Small intestine (tissue), 7 donors: ENCODE data around the gene PAX1. TPM values are rescaled to one million over a fixed set of nuclear protein-coding genes. Genes with fewer than 3 reads are reported as not detected.

Experiments used
- DNase-seq, 2 donors: peaks; one replicate each; pipeline versions ENCODE4 v3.0.0 to v3.0.0-alpha.2; 2013
- FAIRE-seq: peaks from 2 replicates; lab custom pipeline; 2012; peaks lifted over from hg19 to GRCh38; lab: Jason Lieb, UNC
- H3K27ac ChIP-seq, 3 donors: one replicate each; pipeline ENCODE4 v1.5.1; 2013; ENCODE audit warnings: low read length in 2 of 3, mild to moderate bottlenecking in 2 of 3, control low read depth in 1 of 3, inconsistent platforms in 1 of 3, low read depth in 1 of 3, moderate library complexity in 1 of 3
- H3K27me3 ChIP-seq, 3 donors: one replicate each; pipeline ENCODE4 v1.6.1; 2013; ENCODE audit warnings: low read length in 3 of 3, inconsistent platforms in 1 of 3; ENCODE audit not compliant: control insufficient read depth in 3 of 3, insufficient read depth in 3 of 3
- H3K36me3 ChIP-seq, 3 donors: one replicate each; pipeline ENCODE4 v1.6.1; 2013; ENCODE audit warnings: low read length in 3 of 3, inconsistent platforms in 1 of 3, low read depth in 1 of 3, mild to moderate bottlenecking in 1 of 3, moderate library complexity in 1 of 3; ENCODE audit not compliant: control insufficient read depth in 3 of 3, insufficient read depth in 2 of 3
- H3K4me1 ChIP-seq, 3 donors: one replicate each; pipeline ENCODE4 v1.6.1; 2013; ENCODE audit warnings: low read length in 2 of 3, inconsistent platforms in 1 of 3, low read depth in 1 of 3, mild to moderate bottlenecking in 1 of 3, moderate library complexity in 1 of 3; ENCODE audit not compliant: control insufficient read depth in 3 of 3, insufficient read depth in 2 of 3
- H3K4me3 ChIP-seq, 3 donors: one replicate each; pipeline ENCODE4 v1.5.1; 2013; ENCODE audit warnings: low read length in 3 of 3, control low read depth in 1 of 3, inconsistent platforms in 1 of 3, low read depth in 1 of 3, mild to moderate bottlenecking in 1 of 3, moderate library complexity in 1 of 3
- H3K9me3 ChIP-seq, 2 donors: one replicate each; pipeline ENCODE4 v1.6.1; 2013; ENCODE audit warnings: low read depth in 1 of 2, low read length in 1 of 2; ENCODE audit not compliant: control insufficient read depth in 2 of 2, insufficient read depth in 1 of 2
- WGBS, 3 donors: extraction: QIAGEN DNeasy Blood & Tissue Kit; methylation state at CpG; one replicate each; pipeline ENCODE4 v1.1.7; 2013; 5-methylcytosine and 5-hydroxymethylcytosine counted together
- polyA plus RNA-seq, 4 donors: library from polyadenylated mRNA; stranded (reverse) in 3 of 4; unstranded in 1 of 4; fragments of 200-250 nt in 3 of 4; fragments of 120-200 nt in 1 of 4; gene quantifications; one replicate each; pipeline versions ENCODE4 v1.2.1 to v1.2.3, GENCODE V29; 2013
- donor health status: healthy with polysubstance abuse.
- donor health status: control.
- donor health status: control.
- donor health status: Bipolar disorder and iron deficiency.
- donor health status: healthy.

The PAX1 gene
- polyA plus RNA-seq, 4 donors = 0.03 TPM; not detected in 3

GRCh38 chr20:21699216-21699508 is 6.3 kb upstream of the PAX1 start:
- Histone ChIP-seq H3K27me3 (peaks cover 12 to 68% (median 45%) of the 10 kb centered on the region in 3 donors), H3K36me3 (no peaks in the 10 kb centered on the region), H3K4me3 (no peak overlapping the region), H3K9me3 (no peaks in the 10 kb centered on the region), H3K27ac (no peak overlapping the region), H3K4me1 (no peaks in the 10 kb centered on the region)
- WGBS, 3 donors = 37 to 48% (median 41%) methylated on average over 8 of the region's 8 CpGs
- DNase-seq (no peak), FAIRE-seq (no peak)

DNA sequence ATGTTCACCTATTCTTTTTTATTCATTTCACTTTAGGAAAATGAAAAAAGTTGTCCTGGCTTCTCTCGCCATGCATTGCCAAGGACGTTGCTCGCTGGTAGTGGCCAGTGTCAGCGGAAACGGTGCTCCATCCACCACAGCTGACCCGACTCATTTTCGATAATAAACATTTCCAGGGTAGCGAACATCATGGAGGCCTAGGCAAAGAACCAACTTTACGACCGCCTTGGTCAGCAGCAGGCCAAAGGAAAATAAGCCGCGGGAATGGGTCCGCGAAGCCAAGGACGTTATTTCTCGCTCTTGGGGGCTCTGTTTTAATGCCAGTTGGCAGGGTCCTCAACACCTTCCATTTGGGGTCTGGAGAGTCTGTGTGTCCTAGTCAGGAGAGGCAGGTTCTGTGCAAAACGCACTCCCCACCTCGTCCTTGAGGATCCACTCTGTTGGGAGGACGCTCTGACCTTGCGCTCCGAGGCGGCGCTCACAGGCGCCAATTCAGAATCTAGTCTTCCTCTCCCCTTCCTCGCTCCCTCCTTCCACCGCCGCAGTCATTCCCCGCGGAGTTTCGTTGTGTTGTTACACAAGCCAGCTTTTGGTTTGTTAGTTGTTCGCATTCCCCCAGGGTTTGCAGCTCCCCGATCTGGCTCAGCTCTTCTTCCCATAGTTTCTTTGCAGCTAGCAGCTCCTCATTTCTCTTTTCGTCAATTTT is 4.1 kb upstream of the PAX1 start:
- 5 to 17% (median 12%) methylated on average over 33 of the region's 33 CpGs for WGBS, 3 donors
- H3K9me3 ChIP-seq = no peaks in the 10 kb centered on the region
- H3K36me3 ChIP-seq = no peaks in the 10 kb centered on the region
- H3K4me1 ChIP-seq = no peaks in the 10 kb centered on the region
- H3K27me3 ChIP-seq = peaks cover 23 to 82% (median 51%) of the 10 kb centered on the region in 3 donors
- no peak overlapping the region for H3K27ac ChIP-seq
- FAIRE-seq (no peak), DNase-seq (no peak)
- H3K4me3 ChIP-seq = no peak overlapping the region

GRCh38 chr20:21702016-21702415 is 3.4 kb upstream of the PAX1 start:
- Histone ChIP-seq H3K27me3 (peaks cover 30 to 82% (median 54%) of the 10 kb centered on the region in 3 donors), H3K36me3 (no peaks in the 10 kb centered on the region), H3K4me3 (no peak overlapping the region), H3K27ac (no peak overlapping the region), H3K4me1 (no peaks in the 10 kb centered on the region), H3K9me3 (no peaks in the 10 kb centered on the region)
- 26 to 35% (median 28%) methylated on average over 14 of the region's 14 CpGs for WGBS, 3 donors
- DNase-seq (no peak), FAIRE-seq (no peak)

GRCh38 chr20:21702553-21703470 is 2.7 kb upstream of the PAX1 start:
- H3K27ac ChIP-seq = no peak overlapping the region
- H3K9me3 ChIP-seq = no peaks in the 10 kb centered on the region
- peak; percentile 23 to 58 for DNase-seq
- FAIRE-seq = no peak
- WGBS, 3 donors = 5 to 10% (median 10%) methylated on average over 54 of the region's 54 CpGs
- no peaks in the 10 kb centered on the region for H3K4me1 ChIP-seq
- no peaks in the 10 kb centered on the region for H3K36me3 ChIP-seq
- no peak overlapping the region for H3K4me3 ChIP-seq
- H3K27me3 ChIP-seq = peaks cover 30 to 90% (median 60%) of the 10 kb centered on the region in 3 donors

DNA sequence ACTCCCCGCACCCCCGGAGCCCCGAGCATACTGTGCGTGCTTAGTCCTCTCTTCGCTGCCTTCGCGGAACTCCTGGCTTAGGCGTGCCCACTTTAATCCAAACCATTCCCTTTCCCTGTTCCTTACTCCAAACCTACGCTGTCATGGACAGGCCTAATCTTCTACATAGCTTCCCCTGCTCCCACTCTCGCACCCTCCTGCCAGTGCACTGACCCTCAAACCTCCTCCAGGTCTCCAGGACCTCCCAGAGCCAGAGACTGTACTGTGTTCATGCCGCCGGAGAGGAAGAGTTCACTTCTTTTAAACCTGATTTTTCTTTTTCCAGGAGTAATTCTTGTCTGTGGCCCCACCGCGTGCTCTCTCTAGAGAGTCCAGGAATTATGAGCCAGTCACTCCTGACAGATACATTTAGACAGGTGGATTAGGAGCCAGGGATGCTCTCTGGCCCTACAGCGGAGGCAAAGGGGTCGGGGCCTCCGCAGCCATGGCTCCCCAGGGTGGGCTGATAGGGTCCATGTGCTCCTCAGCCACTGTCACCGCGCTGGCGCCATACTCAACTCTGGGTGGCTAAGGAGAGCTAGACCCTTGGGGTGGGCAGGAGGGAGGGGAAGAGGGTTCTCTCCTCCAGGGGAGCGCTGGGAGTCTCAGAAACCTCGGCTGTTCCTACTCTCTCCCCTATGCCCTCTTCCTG is 1.6 kb upstream of the PAX1 start:
- Histone ChIP-seq H3K4me1 (no peaks in the 10 kb centered on the region), H3K27ac (no peak overlapping the region), H3K4me3 (no peak overlapping the region), H3K9me3 (no peaks in the 10 kb centered on the region), H3K27me3 (peaks cover 30 to 91% (median 61%) of the 10 kb centered on the region in 3 donors), H3K36me3 (no peaks in the 10 kb centered on the region)
- WGBS, 3 donors = 9 to 17% (median 13%) methylated on average over 20 to 22 of the region's 22 CpGs
- FAIRE-seq = no peak
- DNase-seq = no peak

DNA sequence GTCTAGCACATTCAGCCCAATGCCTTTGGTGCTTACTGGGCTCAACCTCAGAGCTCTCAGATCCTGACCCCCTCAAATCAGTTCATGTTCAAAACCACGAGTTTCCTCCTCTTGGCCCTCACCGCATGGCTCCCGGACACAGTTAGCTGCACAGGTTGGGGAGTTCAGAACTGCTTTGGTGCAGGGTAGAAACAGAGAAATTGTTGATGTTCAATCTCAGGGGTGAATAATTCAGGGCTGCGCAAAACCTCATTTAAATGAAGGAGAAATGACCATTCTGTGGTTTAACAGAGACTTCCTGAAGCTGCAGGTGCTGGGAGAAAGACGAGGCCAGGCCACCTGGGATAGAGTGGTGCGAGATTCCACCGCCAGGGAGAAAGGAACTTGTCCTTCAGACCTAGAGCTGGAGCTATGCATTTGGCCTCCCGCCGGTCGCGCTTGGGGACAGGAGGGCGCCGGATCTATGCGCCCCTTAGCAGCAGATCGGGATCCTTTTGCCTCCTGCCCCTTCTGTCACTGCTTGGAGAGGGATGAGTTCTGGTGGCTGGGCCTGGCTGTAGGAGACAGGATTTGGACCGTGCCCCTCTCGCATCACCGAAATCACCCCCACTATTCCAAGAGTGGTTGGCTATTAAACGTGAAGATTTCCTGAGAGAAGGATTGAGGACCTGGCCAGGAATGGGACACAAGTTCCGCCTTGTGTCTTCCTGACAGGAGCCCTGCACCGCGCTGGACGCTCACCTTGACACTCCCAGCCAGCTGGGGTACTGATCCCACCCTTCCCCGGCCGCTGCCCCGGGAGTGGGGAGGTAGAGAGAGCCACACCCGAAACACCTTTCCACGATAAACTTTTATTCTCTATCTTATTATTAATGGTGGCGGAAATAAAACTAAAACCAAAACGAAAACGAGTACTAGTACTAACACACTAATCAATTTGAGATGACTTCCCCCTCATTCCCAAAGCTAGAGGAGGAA is 767 bp upstream of the PAX1 start:
- Histone ChIP-seq H3K27me3 (peaks cover 30 to 93% (median 68%) of the 10 kb centered on the region in 3 donors), H3K9me3 (no peaks in the 10 kb centered on the region), H3K27ac (no peak overlapping the region), H3K4me3 (no peak overlapping the region), H3K4me1 (no peaks in the 10 kb centered on the region), H3K36me3 (no peaks in the 10 kb centered on the region)
- DNase-seq = no peak
- no peak for FAIRE-seq
- 4 to 11% (median 7%) methylated on average over 31 of the region's 31 CpGs for WGBS, 3 donors

DNA sequence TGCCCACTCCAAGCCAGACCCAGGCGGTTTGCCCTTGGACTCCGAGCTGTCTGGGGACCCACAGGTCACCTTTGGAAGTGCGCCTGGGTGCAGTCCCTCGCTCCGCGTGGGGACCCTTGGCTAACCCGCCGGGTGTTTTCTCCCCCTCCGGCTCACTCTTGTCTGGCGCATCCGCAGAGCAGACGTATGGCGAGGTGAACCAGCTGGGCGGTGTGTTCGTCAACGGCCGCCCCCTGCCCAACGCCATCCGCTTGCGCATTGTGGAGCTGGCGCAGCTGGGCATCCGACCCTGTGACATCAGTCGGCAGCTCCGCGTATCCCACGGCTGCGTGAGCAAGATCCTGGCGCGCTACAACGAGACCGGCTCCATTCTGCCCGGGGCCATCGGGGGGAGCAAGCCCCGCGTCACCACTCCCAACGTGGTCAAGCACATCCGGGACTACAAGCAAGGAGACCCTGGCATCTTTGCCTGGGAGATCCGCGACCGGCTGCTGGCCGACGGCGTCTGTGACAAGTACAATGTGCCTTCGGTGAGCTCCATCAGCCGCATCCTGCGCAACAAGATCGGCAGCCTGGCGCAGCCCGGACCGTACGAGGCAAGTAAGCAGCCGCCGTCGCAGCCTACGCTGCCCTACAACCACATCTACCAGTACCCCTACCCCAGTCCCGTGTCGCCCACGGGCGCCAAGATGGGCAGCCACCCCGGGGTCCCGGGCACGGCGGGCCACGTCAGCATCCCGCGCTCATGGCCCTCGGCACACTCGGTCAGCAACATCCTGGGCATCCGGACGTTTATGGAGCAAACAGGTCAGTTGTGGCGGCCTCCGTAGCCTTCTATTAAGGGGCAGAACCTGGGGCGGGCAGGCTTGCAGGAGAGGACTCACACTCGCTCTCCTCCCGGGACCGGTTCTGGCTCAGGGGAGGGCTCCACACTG is 1.1 kb downstream of the PAX1 start:
- no peak overlapping the region for H3K27ac ChIP-seq
- peaks cover 30 to 85% (median 64%) of the 10 kb centered on the region in 3 donors for H3K27me3 ChIP-seq
- H3K4me1 ChIP-seq = no peaks in the 10 kb centered on the region
- H3K36me3 ChIP-seq = no peaks in the 10 kb centered on the region
- no peak overlapping the region for H3K4me3 ChIP-seq
- FAIRE-seq (no peak), DNase-seq (no peak)
- H3K9me3 ChIP-seq = no peaks in the 10 kb centered on the region
- WGBS, 3 donors = 4 to 14% (median 9%) methylated on average over 71 to 76 of the region's 76 CpGs
